Endothelial cell of coronary artery (primary cell): ENCODE results near the gene THAP5. TPM values are rescaled to one million over a fixed set of nuclear protein-coding genes. Genes with fewer than 3 reads are reported as not detected.

ENCODE experiments used
- total RNA-seq: library from RNA; depleted of rRNA; stranded (reverse); fragments of >200 nt; gene quantifications from 2 replicates; pipeline ENCODE4 v1.2.3, GENCODE V29; 2014

Gene THAP5, protein sequence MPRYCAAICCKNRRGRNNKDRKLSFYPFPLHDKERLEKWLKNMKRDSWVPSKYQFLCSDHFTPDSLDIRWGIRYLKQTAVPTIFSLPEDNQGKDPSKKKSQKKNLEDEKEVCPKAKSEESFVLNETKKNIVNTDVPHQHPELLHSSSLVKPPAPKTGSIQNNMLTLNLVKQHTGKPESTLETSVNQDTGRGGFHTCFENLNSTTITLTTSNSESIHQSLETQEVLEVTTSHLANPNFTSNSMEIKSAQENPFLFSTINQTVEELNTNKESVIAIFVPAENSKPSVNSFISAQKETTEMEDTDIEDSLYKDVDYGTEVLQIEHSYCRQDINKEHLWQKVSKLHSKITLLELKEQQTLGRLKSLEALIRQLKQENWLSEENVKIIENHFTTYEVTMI
- 9.9 and 11.0 TPM in 2 replicates for total RNA-seq

GRCh38 chr7:108569381-108570145 lies at the start of gene THAP5, which contains the start of gene DNAJB9:
TSS of gene THAP5 (minus strand) at chr7:108569706. CDS start at chr7:108569569, 137 bp downstream.
TSS of gene DNAJB9 (plus strand) at chr7:108569874. CDS start at chr7:108571727, 1,853 bp downstream.

GRCh38 chr7:108525985-108526767 lies 43.3 kb downstream of the THAP5 start, which contains the start of gene PNPLA8:
TSS of gene PNPLA8 (minus strand) at chr7:108526135. CDS start at chr7:108515491, 10,644 bp downstream.

Other genes with a start within 250 kb of the THAP5 start
- gene NRCAM, start 113.3 kb downstream of the THAP5 start, total RNA-seq, result 57.6 and 69.4 TPM in 2 replicates
- gene PNPLA8, start 43.6 kb downstream of the THAP5 start, total RNA-seq, result 25.5 and 25.9 TPM in 2 replicates
- 24.9 and 38.0 TPM in 2 replicates for gene DNAJB9, start 168 bp upstream of the THAP5 start, total RNA-seq